GM21825 (cell line): ENCODE data around the gene TSHZ1.

ENCODE experiments used
- ATAC-seq: cut with Tn5 transposase; IDR thresholded peaks from one replicate; pipeline ENCODE4 v1.9.1; 2021; ENCODE audit warnings: mild to moderate bottlenecking, moderate library complexity; ENCODE audit not compliant: unreplicated experiment

The TSHZ1 gene, protein sequence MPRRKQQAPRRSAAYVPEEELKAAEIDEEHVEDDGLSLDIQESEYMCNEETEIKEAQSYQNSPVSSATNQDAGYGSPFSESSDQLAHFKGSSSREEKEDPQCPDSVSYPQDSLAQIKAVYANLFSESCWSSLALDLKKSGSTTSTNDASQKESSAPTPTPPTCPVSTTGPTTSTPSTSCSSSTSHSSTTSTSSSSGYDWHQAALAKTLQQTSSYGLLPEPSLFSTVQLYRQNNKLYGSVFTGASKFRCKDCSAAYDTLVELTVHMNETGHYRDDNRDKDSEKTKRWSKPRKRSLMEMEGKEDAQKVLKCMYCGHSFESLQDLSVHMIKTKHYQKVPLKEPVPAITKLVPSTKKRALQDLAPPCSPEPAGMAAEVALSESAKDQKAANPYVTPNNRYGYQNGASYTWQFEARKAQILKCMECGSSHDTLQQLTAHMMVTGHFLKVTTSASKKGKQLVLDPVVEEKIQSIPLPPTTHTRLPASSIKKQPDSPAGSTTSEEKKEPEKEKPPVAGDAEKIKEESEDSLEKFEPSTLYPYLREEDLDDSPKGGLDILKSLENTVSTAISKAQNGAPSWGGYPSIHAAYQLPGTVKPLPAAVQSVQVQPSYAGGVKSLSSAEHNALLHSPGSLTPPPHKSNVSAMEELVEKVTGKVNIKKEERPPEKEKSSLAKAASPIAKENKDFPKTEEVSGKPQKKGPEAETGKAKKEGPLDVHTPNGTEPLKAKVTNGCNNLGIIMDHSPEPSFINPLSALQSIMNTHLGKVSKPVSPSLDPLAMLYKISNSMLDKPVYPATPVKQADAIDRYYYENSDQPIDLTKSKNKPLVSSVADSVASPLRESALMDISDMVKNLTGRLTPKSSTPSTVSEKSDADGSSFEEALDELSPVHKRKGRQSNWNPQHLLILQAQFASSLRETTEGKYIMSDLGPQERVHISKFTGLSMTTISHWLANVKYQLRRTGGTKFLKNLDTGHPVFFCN (N-terminal part only)

DNA sequence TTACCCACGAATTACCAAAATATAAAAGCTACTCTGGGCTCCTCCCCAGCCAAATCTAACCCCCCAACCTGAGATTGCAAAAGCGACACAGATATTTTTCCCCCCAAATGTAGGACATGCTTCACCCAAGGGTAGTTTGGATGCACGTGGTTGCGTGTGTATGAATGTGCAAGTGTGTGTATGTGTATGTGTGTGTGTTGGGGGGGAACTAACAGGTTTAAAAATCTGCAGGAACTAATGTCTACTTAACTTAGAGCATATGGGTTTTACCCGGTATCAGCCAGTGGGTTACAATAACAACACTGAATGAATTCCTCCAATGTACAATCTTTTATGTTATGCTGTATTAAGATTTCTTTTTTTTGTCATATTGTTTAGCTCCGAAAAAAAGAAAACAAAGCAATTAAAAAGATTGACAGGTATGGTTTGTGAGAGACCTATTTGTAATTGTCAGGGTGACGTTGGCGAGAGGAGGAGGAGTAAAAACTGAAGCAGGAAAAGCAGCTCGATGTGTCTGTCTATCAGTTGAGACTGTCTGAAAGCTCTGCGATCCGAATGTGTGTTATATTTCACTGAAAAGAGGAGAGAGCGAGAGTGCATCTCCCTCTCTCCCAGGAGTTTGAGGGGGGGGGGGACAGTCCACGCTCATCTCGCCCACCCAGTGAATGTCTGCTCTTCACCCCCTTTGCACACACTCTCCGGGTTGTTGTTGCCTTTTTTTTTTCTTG, at the start of gene TSHZ1:
TSS of gene TSHZ1 (plus strand) at position 524 of the 728 bp plus-strand sequence. CDS start 1,080 bp downstream, outside the sequence.
- peak; percentile 34 for ATAC-seq

- no peak for ATAC-seq
Measured at GRCh38 chr18:75161256-75162028, 49.2 kb upstream of the TSHZ1 start.

- ATAC-seq = no peak
Measured at GRCh38 chr18:75162467-75162866, 48.1 kb upstream of the TSHZ1 start.

- ATAC-seq = no peak
Measured at GRCh38 chr18:75162978-75163377, 47.6 kb upstream of the TSHZ1 start.

DNA sequence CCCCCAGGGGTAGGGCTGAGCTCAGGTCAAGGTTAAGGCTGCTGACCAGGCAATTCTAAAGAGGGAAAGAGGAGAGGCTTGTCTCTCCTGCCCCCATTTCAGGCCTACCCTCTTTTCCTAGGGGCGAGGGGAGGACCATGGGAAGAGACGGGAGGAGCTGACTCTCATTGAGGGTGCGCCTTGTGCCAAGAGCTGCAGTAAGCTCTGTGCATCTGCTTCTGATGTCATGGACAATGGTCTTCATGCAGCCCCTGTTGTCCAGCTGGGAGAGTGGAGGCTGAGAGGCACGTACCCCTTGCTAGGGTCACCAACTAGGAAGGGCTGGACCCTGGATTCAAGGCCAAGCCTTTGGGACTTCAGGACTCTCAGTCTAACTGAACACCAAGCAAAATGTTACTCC, 46.9 kb upstream of the TSHZ1 start:
- no peak for ATAC-seq

DNA sequence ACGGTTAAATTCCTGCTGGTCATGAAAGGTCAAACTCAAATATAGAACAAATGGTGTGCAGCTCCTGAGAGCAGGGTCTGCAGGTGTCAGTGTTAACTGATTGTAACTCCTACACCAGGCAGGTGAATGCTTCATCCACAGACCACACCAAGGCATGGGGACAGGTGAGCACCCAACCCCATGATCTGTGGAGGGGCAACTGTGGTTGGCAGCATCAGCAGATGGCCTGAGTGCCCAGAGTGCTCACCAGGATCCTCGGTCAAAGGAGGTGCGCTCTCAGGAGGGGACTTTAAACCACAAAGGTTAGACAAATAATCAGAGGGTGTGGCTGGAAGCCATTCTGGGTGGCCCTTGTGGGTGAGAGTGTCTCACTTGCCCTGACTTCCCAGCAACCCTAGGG, 46.1 kb upstream of the TSHZ1 start:
- no peak for ATAC-seq

GRCh38 chr18:75165926-75166325, 44.7 kb upstream of the TSHZ1 start:
- no peak for ATAC-seq

GRCh38 chr18:75167137-75167536, 43.5 kb upstream of the TSHZ1 start:
- no peak for ATAC-seq

DNA sequence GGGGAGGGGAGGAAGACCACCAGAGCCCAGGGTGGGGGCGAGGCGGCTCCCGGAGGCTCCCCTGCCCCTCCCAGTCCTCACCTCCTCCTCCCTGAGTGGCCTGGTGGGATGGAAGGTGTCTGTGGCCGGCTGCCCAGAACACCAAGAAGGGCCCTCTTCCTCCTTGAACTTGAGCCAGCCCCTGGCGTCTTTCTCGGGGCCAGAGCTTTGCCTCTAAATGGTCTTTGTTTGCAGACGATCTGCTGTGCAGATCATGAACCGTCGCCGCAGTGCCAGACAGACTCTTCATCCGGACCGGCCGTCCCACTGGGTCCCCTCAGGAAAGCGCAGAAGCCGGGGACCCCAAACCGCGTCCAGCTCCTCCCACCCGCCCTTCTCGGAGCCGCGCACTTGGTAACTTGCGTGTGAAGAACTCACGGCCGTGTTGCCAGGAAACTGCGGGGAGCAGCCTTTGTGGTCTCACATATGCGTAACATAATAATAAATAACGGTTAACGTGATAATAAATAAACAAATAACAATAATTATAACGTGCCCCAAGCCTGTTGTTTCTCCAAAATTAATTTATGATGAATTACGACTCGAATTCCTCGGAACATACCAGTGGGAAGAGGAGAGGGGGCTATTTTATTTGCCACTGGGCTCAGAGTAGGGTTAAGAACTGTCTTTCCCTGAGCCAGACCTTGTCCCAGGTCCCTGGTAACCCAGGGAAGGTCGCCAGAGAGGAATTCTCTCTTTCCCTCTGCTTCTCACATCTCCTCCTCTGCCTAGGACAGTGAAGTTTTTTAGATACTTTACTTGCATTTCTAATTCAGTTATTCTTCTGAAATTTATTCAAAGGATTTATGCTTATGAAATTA, 42.6 kb upstream of the TSHZ1 start:
- ATAC-seq = no peak

DNA sequence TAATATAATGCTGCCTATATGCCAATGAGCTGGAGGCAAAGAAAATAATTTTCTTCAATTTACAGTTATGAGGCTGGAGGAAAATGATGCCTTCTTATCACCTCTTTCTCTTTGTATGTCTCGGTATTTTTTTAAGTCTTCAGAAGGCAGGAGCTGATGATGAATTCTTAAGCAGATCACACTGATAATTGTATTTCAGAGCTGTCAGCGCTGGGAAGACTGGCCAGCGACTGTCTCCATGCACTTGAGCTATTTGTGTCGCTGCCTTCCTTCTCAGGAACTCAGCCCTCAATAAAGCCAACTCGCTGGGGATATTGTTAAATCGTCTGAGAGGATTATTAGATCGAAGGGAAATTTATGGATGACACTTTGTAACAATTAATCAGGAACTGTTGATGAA, 42.0 kb upstream of the TSHZ1 start:
- ATAC-seq = no peak

DNA sequence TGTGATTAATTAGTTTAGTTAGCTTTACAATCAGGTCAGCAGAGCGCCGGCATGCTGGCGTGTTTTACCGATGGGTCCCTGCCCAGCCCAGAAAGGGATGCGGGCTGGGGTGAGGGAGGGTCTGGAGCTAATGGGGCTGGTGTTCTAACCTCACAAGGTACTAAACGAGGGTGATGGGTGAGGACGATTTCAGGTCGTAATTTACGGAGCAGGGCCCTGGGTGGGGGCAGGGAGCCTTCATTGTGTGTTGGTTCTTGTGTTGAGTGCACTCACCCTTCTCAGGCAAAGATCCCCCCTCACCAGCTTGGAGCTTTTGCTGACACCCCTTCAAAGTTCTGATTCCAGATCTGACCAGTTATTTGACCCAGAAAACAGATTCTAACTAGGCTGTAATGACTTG, 41.2 kb upstream of the TSHZ1 start:
- ATAC-seq = no peak

DNA sequence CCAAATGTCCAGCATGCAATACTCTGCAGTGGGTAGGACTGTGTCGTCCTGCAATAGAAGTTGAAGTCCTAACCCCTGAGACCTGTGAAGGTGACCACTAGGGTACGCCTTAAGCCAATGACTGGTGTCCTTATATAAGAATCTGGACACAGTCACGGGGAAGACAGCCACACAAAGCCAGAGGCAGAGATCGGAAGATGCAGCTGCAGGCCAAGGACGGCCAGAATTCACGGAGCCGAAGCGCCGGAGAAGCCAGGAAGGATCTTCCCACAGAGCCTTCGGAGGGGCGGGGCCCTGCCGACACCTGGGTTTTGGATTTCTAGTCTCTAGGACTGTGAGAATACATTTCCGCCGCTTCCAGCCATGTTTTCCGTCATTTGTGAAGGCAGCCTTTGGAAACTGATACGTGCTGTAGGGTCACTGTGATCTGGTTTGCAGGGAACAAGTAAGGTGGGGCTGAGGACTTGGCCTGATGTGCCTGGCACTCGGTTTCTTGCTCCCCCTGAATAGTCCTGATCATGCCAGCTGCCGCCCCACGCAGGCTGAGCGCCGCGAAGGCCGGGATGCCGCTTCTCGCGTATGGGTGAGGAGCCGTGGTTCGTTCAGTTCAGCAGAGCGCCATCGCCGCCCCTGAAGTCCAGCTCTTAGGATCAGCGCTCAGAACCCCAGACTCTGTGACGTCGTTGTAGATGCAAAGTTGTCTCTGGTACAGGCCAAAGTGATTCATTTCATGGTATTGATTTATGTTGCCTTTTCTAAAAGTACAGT, 40.4 kb upstream of the TSHZ1 start:
- no peak for ATAC-seq

- no peak for ATAC-seq
Measured at GRCh38 chr18:75170916-75171315, 39.7 kb upstream of the TSHZ1 start.

GRCh38 chr18:75172299-75173124, 38.1 kb upstream of the TSHZ1 start:
- no peak for ATAC-seq

- peak; percentile 99 for ATAC-seq
Measured at GRCh38 chr18:75173125-75173432, 37.5 kb upstream of the TSHZ1 start.

GRCh38 chr18:75173738-75174137, 36.9 kb upstream of the TSHZ1 start:
- ATAC-seq = no peak

- no peak for ATAC-seq
Measured at GRCh38 chr18:75176849-75177248, 33.7 kb upstream of the TSHZ1 start.

DNA sequence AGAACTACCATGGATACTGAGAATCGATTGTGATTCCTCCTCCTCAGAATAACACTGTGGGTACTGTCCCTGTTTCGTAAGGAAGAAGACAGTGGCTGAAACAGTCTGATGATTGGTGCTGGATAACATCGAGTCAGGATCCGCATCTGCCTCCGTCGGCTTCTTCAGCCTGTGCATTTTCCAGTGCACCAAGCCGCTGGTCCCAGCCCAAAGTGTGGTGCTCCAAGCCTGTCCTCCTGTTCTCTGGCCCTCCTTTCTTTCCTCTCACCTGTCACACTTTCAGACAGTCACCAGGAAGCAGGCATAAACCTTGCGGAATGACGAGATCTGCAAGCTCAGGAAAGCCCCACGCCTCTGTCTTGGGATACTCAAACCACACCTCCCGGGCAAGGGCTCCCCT, 32.2 kb upstream of the TSHZ1 start:
- ATAC-seq = no peak
